Measurements from ENCODE around the gene PBLD. TPM values are rescaled to one million over a fixed set of nuclear protein-coding genes. Genes with fewer than 3 reads are reported as not detected.

Gene PBLD
- total and polyA plus RNA-seq, 9 of the 15 experiments (the other 6 are each of a cell fraction or from before 2014, with no cell fraction given), result 1.2 to 4.3 (median 2.5) TPM

- TF ChIP-seq MTA2 (IDR thresholded peaks at IDR 0.05; ENCODE audit: low read depth), result no peak
- TF ChIP-seq ZNF583 (CRISPR knock-in tag; IDR thresholded peaks at IDR 0.05), result peak; percentile 73
- no peak for TF ChIP-seq FUS (optimal IDR thresholded peaks at IDR 0.05; ENCODE audit: low read depth, low read length)
- no peak for TF ChIP-seq SAFB2 (IDR thresholded peaks at IDR 0.05; ENCODE audit: borderline replicate concordance, low read depth, low read length, severe bottlenecking)
- TF ChIP-seq POLR2G (IDR thresholded peaks at IDR 0.05; ENCODE audit: low read depth, low read length), result peak; percentile 84
- TF ChIP-seq MCM7 (IDR thresholded peaks at IDR 0.05), result no peak
- TF ChIP-seq CBX1 (IDR thresholded peaks at IDR 0.05; ENCODE audit: low read depth), result peak; percentile 82; the same call in 1 of the 2 replicates
- peak; percentile 58 for TF ChIP-seq HMGN3 (IDR thresholded peaks at IDR 0.05; ENCODE audit: borderline replicate concordance, extremely low read depth, insufficient read length, low read depth, low read length)
- peak; percentile 95 for TF ChIP-seq POLR2B (IDR thresholded peaks at IDR 0.05; ENCODE audit: low read depth, partially characterized antibody)
- TF ChIP-seq CBX3 (IDR thresholded peaks at IDR 0.05; ENCODE audit: borderline replicate concordance in 1 of 2, low read length in 2 of 2), result no peak
- TF ChIP-seq, protein P1, sequence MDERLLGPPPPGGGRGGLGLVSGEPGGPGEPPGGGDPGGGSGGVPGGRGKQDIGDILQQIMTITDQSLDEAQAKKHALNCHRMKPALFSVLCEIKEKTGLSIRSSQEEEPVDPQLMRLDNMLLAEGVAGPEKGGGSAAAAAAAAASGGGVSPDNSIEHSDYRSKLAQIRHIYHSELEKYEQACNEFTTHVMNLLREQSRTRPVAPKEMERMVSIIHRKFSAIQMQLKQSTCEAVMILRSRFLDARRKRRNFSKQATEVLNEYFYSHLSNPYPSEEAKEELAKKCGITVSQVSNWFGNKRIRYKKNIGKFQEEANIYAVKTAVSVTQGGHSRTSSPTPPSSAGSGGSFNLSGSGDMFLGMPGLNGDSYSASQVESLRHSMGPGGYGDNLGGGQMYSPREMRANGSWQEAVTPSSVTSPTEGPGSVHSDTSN (CRISPR knock-in tag; IDR thresholded peaks at IDR 0.05; ENCODE audit: low read depth), result no peak
- TF ChIP-seq, protein P1 (tag; conservative IDR thresholded peaks at IDR 0.05; ENCODE audit: low read depth), result 0 out of 2 replicates have a peak, but pooled peaks have one; percentile 6
- peak in 1 of 2 experiments; percentile 84; a peak in 2 of 4 replicates for TF ChIP-seq HDAC1 (IDR thresholded peaks at IDR 0.05)
- TF ChIP-seq RBBP5 (IDR thresholded peaks at IDR 0.05; ENCODE audit: borderline replicate concordance, insufficient read depth, low read length, poor library complexity, severe bottlenecking), result peak; percentile 78
- peak; percentile 33; the same call in 1 of the 2 replicates for TF ChIP-seq REST (IDR thresholded peaks at IDR 0.05; ENCODE audit: borderline replicate concordance)
- peak; percentile 77 for TF ChIP-seq REST (CRISPR knock-in tag; IDR thresholded peaks at IDR 0.05; ENCODE audit: low read depth)
These were observed at the start of gene PBLD (continued) for GRCh38 chr10:68332259-68333057.
